Middle frontal gyrus (tissue), 1 donor: ENCODE results near the gene SLC34A2.
"Not testable (repeated sequence)": the region's sequence is repeated elsewhere in the genome, so short reads cannot be mapped to it uniquely, and the experiment has no call there.

Source experiments
- DNase-seq: peaks from one replicate; pipeline ENCODE4 v3.0.0-alpha.2; 2015; ENCODE audit warnings: low spot score; ENCODE audit errors: extremely low spot score

Gene SLC34A2

DNA sequence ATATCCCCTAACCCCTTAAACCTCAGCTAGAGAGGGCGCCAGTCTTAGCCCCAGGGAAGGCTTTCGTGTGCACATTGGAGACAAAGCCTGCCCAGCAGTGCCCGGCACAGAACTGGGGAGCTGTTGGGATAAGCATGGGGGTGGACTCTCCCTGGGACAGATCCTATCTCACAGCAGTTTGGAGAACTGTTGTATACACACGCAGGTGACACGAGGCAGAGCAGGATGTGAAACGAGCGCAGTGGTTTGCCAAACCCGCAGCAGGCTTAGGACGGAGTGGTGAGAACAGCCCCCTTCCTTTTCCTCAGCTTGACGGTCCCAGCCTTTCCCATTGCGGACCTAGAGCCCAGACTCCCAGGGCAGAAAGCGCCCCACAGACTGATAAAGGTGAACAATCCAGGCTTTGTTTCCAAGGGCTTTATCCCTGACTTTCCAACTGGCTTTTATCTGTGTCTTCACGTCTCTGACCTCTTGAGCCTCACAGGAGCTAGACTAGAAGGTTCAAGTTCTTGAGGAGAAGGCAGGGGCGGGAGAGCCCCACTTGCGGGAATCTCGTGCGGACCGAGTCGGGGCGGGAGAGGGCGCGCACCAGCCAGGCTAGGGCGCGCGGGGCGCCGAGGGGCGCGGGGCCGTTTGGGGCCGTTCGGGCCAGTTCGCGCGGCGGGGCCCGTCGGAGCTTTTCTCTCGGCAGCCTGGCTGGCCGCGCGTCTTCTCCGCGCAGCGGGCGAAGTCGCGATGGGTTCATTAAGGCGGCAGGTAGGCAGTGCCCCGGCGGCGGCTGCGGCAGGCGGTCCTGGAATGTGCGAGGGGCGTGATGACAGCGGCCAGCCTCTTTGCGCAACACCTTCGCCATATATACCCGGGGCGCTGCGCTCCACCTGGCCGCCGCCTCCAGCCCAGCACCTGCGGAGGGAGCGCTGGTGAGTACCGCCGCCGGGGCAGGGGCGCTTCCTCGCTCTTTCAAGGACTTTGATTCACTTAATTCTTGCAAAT, at the start of gene SLC34A2:
SLC34A2 (plus strand) TSS at position 881 of the 993 bp plus-strand sequence. CDS start 6,650 bp downstream, outside the sequence.
- no peak for DNase-seq

DNA sequence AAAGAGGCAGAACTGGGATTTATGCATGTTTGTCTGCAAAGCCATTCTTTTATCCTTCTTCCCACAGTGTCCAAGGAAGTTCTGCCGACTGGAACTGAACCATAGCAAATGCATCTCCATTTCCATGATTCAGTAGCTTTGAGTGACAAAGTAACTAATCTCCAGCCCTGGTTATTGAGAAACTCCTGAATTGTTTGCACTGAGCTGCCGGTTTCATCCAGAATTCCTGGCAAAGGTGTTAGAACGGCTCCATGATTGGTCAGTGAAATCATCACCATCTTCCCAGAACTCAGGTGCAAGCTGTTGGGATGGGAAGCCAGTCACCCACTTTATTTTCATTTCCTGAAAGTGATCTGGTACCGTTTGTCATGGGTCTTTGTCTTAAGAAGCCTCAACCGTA, 47.0 kb upstream of the SLC34A2 start:
- DNase-seq, result no peak

- no peak for DNase-seq
These were observed 45.7 kb upstream of the SLC34A2 start for GRCh38 chr4:25609976-25610375.

DNA sequence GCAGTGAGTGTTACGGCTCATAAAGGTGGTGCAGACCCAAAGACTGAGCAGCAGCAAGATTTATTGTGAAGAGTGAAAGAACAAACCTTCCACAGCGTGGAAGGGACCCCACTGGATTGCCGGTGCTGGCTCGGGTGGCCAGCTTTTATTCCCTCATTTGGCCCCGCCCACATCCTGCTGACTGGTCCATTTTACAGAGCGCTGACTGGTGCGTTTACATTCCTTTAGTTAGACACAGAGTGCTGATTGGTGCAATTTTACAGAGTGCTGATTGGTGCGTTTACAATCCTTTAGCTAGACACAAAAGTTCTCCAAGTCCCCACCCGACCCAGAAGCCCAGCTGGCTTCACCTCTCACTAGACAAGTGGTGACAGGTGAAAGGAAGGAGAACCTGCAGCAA, 42.0 kb upstream of the SLC34A2 start:
- DNase-seq, result not testable (repeated sequence)

GRCh38 chr4:25614807-25615206, 40.8 kb upstream of the SLC34A2 start:
- DNase-seq, result no peak

GRCh38 chr4:25621027-25621930, 34.4 kb upstream of the SLC34A2 start:
- DNase-seq, result no peak

DNA sequence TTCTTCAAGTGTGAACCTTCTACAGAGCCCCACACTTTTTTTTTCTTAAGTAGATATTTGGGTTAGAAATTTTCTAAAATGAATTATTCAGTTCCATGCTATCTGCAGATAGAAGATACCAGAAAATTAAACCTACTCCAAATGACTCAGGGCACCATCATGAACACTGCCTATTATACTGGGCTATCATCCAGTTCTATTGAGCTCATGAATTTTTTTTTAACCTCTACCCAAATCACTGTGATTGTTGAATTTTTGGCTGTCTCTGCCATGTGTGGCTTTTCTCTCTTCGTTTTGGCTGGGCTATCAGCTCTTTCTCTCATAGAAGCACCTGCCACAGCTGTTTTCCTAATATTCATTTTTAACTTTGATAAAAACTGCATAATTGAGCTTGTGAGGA, 31.0 kb upstream of the SLC34A2 start:
- DNase-seq, result no peak

DNA sequence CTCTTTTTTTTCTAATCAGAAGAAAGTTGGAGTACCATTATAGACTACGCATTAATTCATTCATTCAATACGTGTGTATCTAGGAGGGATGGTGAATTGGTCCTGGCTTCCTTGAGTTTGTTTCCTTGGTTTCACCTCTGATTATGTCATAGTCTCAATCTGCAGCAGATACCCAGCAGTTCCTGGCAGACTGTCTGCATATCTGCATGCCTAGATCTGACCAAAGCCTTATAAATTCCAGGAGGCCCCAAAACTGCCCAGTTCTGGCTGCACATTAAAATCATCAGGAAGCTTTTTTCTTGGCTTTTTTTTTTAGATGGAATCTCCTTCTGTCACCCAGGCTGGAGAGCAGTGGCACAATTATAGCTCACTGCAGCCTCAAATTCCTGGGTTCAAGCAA, 27.2 kb upstream of the SLC34A2 start:
- DNase-seq, result no peak

- no peak for DNase-seq
These were observed 23.5 kb upstream of the SLC34A2 start for GRCh38 chr4:25632135-25632534.

DNA sequence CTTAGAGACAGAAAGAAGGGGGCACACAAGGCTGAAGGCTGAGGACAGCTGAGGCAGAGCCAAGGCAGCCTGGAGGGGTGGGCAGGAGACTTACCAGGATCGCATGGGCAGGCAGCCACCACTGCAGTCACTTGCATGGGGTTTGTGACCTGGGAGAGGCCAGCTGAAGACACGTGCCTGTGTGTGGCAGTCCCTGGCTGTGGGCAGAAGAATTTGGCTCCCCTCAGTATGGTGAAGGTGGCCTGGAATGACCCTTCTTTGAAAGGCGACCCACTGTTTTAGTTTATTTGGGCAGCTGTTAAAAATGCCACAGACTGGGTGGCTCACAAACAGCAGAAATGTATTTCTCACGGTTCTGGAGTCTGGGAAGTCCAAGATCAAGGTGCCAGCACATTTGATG, 22.1 kb upstream of the SLC34A2 start:
- DNase-seq, result no peak

GRCh38 chr4:25635501-25635900, 20.1 kb upstream of the SLC34A2 start:
- no peak for DNase-seq

- no peak for DNase-seq
These were observed 17.9 kb upstream of the SLC34A2 start for GRCh38 chr4:25637581-25638220.

DNA sequence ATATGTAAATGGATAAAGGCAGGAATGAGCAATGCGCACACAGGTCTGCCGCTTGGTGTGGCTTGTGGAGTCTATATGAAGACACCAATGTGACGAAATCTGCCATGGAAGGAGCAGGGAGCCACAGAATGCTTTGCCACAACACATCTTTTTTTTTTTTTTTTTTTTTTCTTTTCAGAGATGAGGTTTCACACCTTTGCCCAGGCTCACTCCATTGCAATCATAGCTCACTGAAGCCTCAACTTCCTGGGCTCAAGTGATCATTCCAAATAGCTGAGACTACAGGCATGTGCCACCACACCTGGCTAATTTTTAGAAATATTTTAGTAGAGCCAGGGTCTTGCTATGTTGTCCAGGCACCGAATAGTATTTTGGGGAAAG, 17.4 kb upstream of the SLC34A2 start:
- DNase-seq, result no peak

DNA sequence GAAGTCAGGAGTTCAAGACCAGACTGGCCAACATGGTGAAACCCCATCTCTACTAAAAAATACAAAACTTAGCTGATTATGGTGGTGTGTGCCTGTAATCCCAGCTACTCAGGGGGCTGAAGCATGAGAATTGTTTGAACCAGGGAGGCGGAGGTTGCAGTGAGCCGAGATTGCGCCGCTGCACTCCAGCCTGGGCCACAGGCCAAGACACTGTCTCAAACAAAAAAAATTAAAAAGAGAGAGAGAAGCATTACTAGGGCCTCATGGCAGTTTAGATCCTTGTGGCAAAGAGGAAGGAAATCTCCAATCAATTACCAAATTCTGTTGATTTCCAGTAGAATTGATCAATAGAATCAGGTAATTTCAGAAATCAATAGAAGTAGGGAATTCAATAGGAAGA, 16.8 kb upstream of the SLC34A2 start:
- DNase-seq, result no peak

DNA sequence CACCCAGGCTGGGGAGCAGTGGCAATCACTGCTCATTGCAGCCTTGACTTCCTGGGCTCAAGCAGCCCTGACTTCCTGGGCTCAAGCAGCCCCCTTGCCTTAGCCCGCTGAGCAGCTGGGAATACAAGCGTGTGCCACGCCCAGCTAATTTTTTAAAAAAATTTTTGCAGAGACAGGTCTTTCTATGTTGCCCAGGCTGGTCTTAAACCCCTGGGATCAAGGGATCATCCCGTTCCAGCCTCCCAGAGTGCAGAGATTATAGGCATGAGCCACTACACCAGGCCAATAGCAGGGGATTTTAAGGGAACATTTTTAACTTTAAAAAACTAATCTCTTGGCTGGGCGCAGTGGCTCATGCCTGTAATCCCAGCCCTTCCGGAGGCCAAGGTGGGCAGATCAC, 5.3 kb upstream of the SLC34A2 start:
- DNase-seq, result no peak

GRCh38 chr4:25651682-25652081, 4.0 kb upstream of the SLC34A2 start:
- DNase-seq, result no peak

DNA sequence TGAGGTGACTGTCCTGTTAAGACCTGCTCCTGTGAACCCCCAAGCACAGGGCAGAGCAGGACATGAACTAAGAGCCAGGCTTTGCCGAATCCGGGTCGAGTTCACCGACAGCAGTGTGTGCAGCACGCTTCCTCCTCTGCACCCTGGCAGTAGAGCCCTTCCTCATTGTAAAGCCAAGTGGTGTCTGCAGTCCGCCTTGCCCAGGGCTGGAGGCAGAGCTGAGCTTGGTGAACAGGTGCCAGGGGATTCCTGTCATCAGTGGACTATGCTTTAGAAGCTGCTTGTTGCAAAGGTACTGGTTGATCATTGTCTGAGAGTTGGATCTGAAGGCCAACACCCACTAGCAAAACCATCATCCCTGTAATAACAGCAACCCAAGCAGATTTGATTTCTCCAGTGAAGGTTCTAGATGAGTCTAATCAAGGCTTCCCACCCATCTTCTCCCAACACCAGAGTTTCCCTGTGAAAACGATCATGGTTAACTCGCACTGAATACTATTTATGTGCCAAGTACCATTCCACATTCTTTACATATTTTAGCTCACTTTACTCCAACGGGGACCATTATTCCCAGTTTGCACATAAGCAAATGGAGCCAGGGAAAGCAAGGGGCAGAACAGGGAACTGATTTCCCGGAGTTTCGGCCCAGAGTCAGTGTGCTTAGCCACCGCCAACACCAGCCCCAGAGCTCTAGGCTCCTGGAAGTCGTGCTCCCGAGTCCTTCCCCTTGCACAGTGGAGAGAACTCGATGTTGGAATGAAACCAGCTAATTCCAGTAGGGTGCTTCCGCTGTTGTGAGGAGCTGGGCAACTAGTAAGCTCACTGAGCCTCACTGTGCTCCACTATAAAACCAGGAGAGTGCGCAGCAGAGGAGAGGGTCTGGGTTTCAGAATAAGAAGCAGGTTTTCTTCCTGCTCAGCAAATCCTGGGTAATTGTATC, 1.4 kb upstream of the SLC34A2 start:
- no peak for DNase-seq

- no peak for DNase-seq
These were observed 380 bp downstream of the SLC34A2 start for GRCh38 chr4:25656031-25656430.

DNA sequence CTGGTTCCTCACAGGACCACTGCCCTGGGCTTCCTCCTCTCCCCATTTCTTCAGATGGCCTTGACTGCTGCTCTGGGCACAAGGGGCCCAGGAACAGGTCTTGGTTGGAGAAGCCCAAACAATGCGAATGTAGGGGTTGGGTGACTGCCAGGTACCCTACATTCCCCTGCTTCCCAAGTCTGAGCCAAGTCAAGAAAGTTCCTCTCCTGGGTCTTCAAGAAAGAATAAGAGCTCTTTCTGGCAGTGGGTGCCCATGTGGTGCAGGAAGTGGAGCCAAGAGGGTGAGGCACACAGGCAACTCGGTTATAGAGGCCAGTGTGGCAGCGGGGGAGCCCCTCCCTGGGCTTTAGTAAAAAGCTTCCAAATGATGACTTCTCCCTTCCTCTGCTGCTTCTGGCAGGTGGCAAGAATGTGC, 2.7 kb downstream of the SLC34A2 start:
- DNase-seq, result no peak

DNA sequence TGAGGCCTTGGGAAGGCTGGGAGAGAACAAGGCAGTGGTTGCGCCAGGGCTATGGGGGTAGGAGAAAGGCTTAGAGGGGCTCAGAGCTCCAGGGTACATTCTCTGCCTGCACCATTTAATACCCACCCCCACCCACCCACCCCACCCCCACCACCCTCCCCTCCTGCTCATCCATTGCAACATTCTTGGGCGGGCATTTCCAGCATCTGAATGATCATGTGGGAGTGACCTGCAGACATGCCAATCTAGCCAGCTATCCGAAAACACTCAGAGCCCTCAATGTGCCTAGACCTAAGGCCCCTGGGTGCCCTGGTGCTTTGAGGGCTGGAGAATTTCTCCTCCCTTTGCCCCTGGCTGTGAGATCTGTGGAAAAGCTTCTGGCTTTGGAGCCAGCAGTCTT, 3.1 kb downstream of the SLC34A2 start:
- DNase-seq, result no peak
